HepG2 (cell line): Measurements from ENCODE around the gene SMIM43. TPM values are rescaled to one million over a fixed set of nuclear protein-coding genes. Genes with fewer than 3 reads are reported as not detected.

Experiments used
- AHDC1 ChIP-seq: sonication (generic); formaldehyde crosslinking; IDR thresholded peaks from 2 replicates; pipeline ENCODE4 v1.5.1; 2020; ENCODE audit warnings: mild to moderate bottlenecking, missing genetic modification reagents, borderline replicate concordance
- BHLHE40 ChIP-seq: IDR thresholded peaks from 2 replicates; pipeline ENCODE4 v1.6.1; 2011; ENCODE audit warnings: low read length, improper control_type of control experiment
- CCAR2 ChIP-seq: fragments of 200-400 bp; formaldehyde crosslinking; optimal IDR thresholded peaks from 2 replicates; pipeline ENCODE3; 2018; ENCODE audit warnings: low read depth, mild to moderate bottlenecking, low read length, moderate library complexity
- CEBPG ChIP-seq: IDR thresholded peaks from 2 replicates; pipeline ENCODE4 v1.6.1; 2016
- EHMT2 ChIP-seq: fragments of 200-600 bp; sonication (generic); IDR thresholded peaks from 2 replicates; pipeline ENCODE4 v1.7.0; 2017; ENCODE audit warnings: antibody characterized with exemption, low read depth, low read length, borderline replicate concordance
- EP300 ChIP-seq, 3 experiments: sonication (generic) in 1 of 3; formaldehyde crosslinking in 1 of 3; IDR thresholded peaks; 2 replicates each; pipeline versions ENCODE4 v1.5.1 to v1.6.1; 2011 to 2020; ENCODE audit warnings: low read depth in 2 of 3, low read length in 2 of 3, borderline replicate concordance in 1 of 3, improper control_type of control experiment in 1 of 3, mild to moderate bottlenecking in 1 of 3, missing genetic modification reagents in 1 of 3, moderate library complexity in 1 of 3
- FOXA3 ChIP-seq: IDR thresholded peaks from 2 replicates; pipeline ENCODE4 v1.6.1; 2016; ENCODE audit warnings: missing genetic modification reagents, missing compliant biosample characterization
- HDAC2 ChIP-seq: sonication (generic); formaldehyde crosslinking; IDR thresholded peaks from 2 replicates; pipeline ENCODE4 v1.4.0; 2020; ENCODE audit warnings: missing genetic modification reagents
- JARID2 ChIP-seq: sonication (generic); formaldehyde crosslinking; IDR thresholded peaks from 2 replicates; pipeline ENCODE4 v1.8.1; 2023; ENCODE audit warnings: missing genetic modification reagents, inconsistent platforms; ENCODE audit not compliant: insufficient replicate concordance
- KAT8 ChIP-seq: IDR thresholded peaks from 2 replicates; pipeline ENCODE4 v1.6.1; 2016; ENCODE audit warnings: missing genetic modification reagents, missing compliant biosample characterization
- NCOR1 ChIP-seq: fragments of 200-600 bp; sonication (generic); IDR thresholded peaks from 2 replicates; pipeline ENCODE4 v1.7.0; 2017; ENCODE audit warnings: antibody characterized with exemption, low read length, borderline replicate concordance
- SOX13 ChIP-seq, 3 experiments: fragments of 450-650 bp in 1 of 3; sonication (generic) in 1 of 3; formaldehyde crosslinking in 1 of 3; IDR thresholded peaks in 2 of 3; conservative IDR thresholded peaks in 1 of 3; 2 replicates each; pipeline versions ENCODE4 v1.5.0 to v1.6.1; 2016 to 2020; ENCODE audit warnings: antibody characterized with exemption in 1 of 3, mild to moderate bottlenecking in 1 of 3, missing compliant biosample characterization in 1 of 3, missing genetic modification reagents in 1 of 3, moderate library complexity in 1 of 3
- ZMAT3 ChIP-seq: sonication (generic); formaldehyde crosslinking; conservative IDR thresholded peaks from 2 replicates; pipeline ENCODE4 v1.7.0; 2021; ENCODE audit warnings: missing genetic modification reagents
- ZNF264 ChIP-seq: sonication (generic); formaldehyde crosslinking; IDR thresholded peaks from 2 replicates; pipeline ENCODE4 v1.4.0; 2020; ENCODE audit warnings: missing genetic modification reagents
- ZNF331 ChIP-seq: sonication (generic); formaldehyde crosslinking; IDR thresholded peaks from 2 replicates; pipeline ENCODE4 v1.4.0; 2020; ENCODE audit warnings: missing genetic modification reagents
- ZNF614 ChIP-seq: IDR thresholded peaks from 2 replicates; pipeline ENCODE4 v1.6.1; 2018; ENCODE audit warnings: missing biosample characterization, missing genetic modification reagents, inconsistent platforms, borderline replicate concordance
- polyA plus RNA-seq, 8 experiments: library from polyadenylated mRNA; depleted of rRNA in 3 of 8; stranded (reverse) in 7 of 8; unstranded in 1 of 8; fragments of >200 nt; fragmentation: Illumina TruSeq in 4 of 8; extraction: Trizol in 4 of 8; gene quantifications; 2 replicates each; pipeline versions ENCODE4 v1.2.1 to v1.2.3, GENCODE V29; 2011 to 2016; ENCODE audit warnings: low read depth in 4 of 8, missing spikeins in 1 of 8, mixed read lengths in 1 of 8; ENCODE audit not compliant: insufficient read depth in 1 of 8
- total RNA-seq, 5 experiments: library from RNA; depleted of rRNA; stranded (reverse); fragments of >200 nt; fragmentation: Illumina TruSeq; extraction: Trizol; gene quantifications; 2 replicates each; pipeline ENCODE4 v1.2.3, GENCODE V29; 2016; ENCODE audit warnings: low read depth in 1 of 5
- TF ChIP-seq, protein P1 (sequence below): sonication (generic); formaldehyde crosslinking; IDR thresholded peaks from 2 replicates; pipeline ENCODE4 v1.5.1; 2020; ENCODE audit warnings: missing genetic modification reagents, mild to moderate bottlenecking, borderline replicate concordance

The SMIM43 gene
- total and polyA plus RNA-seq, 2 of the 13 experiments (the other 11 are each of a cell fraction or from before 2014, with no cell fraction given) = not detected

GRCh38 chr4:121799208-121799823, 34.4 kb upstream of the SMIM43 start (continued):
- no peak for TF ChIP-seq ZMAT3 (CRISPR knock-in tag)
- TF ChIP-seq SOX13 (IDR thresholded peaks at IDR 0.05) = no peak
- TF ChIP-seq SOX13 (CRISPR knock-in tag; conservative IDR thresholded peaks at IDR 0.05 in 1 of 2, IDR thresholded peaks at IDR 0.05 in 1 of 2) = 0 out of 4 replicates have a peak, but pooled peaks of 1 of the 2 experiments have one; percentile 5
- TF ChIP-seq, protein P1, sequence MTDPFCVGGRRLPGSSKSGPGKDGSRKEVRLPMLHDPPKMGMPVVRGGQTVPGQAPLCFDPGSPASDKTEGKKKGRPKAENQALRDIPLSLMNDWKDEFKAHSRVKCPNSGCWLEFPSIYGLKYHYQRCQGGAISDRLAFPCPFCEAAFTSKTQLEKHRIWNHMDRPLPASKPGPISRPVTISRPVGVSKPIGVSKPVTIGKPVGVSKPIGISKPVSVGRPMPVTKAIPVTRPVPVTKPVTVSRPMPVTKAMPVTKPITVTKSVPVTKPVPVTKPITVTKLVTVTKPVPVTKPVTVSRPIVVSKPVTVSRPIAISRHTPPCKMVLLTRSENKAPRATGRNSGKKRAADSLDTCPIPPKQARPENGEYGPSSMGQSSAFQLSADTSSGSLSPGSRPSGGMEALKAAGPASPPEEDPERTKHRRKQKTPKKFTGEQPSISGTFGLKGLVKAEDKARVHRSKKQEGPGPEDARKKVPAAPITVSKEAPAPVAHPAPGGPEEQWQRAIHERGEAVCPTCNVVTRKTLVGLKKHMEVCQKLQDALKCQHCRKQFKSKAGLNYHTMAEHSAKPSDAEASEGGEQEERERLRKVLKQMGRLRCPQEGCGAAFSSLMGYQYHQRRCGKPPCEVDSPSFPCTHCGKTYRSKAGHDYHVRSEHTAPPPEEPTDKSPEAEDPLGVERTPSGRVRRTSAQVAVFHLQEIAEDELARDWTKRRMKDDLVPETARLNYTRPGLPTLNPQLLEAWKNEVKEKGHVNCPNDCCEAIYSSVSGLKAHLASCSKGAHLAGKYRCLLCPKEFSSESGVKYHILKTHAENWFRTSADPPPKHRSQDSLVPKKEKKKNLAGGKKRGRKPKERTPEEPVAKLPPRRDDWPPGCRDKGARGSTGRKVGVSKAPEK = no peak
- peak in 1 of 2 experiments; percentile 35; a peak in 1 of 4 replicates for TF ChIP-seq EP300 (IDR thresholded peaks at IDR 0.05; ENCODE audit: low read depth in 2 of 2, low read length in 2 of 2)
- TF ChIP-seq EP300 (CRISPR knock-in tag; IDR thresholded peaks at IDR 0.05; ENCODE audit: borderline replicate concordance) = no peak
- no peak for TF ChIP-seq CCAR2
- no peak for TF ChIP-seq JARID2 (CRISPR knock-in tag)
- TF ChIP-seq EHMT2 = peak; percentile 82
- TF ChIP-seq ZNF331 (CRISPR knock-in tag) = 0 out of 2 replicates have a peak, but pooled peaks have one; percentile 16
- peak; percentile 30; the same call in 1 of the 2 replicates for TF ChIP-seq KAT8
- TF ChIP-seq ZNF264 (CRISPR knock-in tag) = 0 out of 2 replicates have a peak, but pooled peaks have one; percentile 49
- peak; percentile 80 for TF ChIP-seq NCOR1
- TF ChIP-seq FOXA3 (CRISPR knock-in tag) = 0 out of 2 replicates have a peak, but pooled peaks have one; percentile 49
- TF ChIP-seq BHLHE40 = no peak
- peak; percentile 48 for TF ChIP-seq CEBPG
- 0 out of 2 replicates have a peak, but pooled peaks have one; percentile 13 for TF ChIP-seq ZNF614
- 0 out of 2 replicates have a peak, but pooled peaks have one; percentile 22 for TF ChIP-seq HDAC2
- TF ChIP-seq AHDC1 (CRISPR knock-in tag) = peak; percentile 57; the same call in 1 of the 2 replicates
